HL-60/S4 treated with retinoic acid at 250 ng/mL for 4 days and 3 days (cell line): ENCODE data around the gene FGGY.
"Not testable (repeated sequence)": the region's sequence is repeated elsewhere in the genome, so short reads cannot be mapped to it uniquely, and the experiment has no call there.

Experiments
- in situ Hi-C: fragments of 300-500 bp; cut with MboI; formaldehyde crosslinking; loops from 2 replicates; pipeline ENCODE4 v1.7.0; 2022; ENCODE audit warnings: low sequenced_read_pairs

FGGY gene

DNA sequence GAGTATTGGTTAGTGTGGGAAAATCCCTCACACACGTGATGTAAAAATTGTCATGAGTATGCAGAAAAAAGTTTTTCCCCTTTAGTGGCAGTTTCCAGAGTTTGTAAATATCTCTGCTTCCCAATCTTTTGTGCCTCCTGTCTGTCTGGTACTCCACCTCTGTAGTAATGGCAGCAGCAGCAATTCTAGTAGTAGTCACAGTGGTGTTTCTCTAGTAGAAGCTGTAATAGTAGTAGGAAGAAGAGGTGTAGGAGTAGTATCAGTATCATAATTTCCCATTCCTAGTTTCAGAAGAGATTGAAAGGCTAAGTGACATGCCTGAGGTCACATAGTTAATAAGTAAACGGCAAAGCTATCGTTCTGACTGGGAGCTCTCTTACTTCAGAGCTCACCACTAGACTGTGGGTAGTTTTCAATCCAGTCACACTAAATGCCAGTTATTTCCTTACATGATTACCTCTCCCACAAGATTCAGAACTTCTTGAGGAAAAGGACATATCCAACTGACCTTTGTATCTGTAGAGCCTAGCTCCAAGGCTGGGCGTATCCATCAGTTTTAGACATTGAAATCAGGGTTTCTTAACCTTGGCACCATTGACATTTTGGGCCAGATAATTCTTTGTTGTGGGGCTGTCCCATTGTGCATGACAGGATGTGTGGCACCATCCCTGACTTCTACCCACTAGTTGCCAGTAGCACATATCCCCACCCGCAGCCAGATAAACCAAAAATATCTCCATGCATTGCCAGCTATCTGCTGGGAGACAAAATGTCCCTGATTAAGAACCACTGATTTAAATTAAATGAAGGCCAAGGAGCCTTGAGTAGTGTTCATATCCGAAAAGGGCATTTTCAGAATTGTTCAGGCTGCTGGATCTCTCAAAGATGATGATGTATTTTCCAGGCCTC is 135.9 kb downstream of the FGGY start:
- in situ Hi-C loops, result no loop called here

DNA sequence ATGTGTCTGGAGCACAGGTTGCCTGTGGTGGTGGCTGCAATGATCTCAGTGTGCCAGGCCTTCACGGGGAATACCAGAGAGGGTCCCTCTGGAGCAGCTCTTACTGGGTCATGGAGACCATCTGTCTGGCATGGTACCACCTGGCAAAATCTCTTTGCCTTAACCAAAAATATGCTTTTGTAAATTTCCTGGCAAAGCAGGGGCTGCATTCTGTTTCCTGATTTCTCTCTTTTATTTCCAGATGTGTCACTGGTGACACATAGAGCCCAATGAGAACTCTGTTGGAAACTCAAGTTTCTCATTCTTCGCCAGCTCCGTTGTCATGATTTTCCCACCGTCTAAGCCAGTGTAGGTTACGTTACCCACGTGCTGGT is 136.5 kb downstream of the FGGY start:
- in situ Hi-C loops, result no loop called here

DNA sequence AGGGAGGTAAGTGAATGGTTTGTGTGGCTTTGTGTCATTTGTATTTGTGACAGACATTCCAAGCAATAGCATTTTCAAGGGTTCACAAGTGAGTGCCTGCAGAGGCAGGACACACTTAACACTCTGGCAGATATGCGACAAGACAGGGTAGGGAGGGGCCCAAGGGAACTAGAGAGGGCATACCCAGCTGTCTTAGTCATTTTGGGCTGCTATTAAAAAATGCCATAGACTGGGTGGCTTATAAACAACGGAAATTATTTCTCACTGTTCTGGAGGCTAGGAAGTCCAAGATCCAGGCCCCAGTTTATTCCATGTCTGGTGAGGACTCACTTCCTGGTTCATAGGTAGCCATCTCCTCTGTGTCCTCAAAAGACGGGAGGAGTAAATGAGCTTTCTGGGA is 137.4 kb downstream of the FGGY start:
- in situ Hi-C loops, result no loop called here

DNA sequence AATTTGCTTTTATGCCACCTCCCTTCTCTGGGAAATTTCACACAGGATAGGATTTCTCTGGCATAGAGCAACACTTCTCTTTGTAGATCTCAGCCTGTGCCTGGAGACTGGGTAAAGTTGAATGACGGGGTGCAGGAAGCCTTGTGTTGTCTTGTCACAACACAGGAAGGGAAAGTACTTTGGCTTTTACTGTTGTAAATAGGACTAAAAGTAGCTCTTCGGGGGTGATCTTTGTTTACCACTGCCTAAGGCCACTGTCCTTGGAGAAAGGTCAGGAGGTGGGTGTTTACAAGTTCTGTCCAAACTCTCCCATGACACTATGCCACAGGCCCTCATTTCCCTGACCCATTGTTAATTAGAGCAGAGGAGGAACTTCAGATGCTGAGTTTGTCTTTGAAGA is 139.7 kb downstream of the FGGY start:
- in situ Hi-C loops, result no loop called here

DNA sequence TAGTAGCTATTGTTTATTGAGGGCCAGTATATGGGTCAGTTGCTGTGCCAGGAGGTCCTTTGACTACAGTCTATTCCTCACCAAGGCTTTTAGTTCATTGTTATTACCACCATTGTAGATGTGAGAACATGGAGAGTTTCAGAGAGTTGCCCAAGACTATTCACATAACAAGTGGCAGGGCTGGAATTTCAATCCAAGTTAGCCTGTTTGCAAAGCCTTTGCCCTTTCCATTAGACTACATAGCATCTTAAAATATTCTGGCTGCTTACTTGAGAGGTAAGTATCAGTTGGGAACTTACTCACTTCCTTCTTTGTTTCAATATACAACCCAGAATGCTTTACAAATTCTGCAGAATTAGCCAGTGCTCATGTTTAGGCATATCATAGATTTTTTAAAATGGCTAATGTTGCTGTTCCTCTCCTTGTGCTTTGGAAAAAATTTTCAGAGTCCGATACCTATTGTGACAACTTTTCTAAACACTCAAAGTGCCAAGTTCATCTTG is 141.2 kb downstream of the FGGY start:
- in situ Hi-C loops, result no loop called here

DNA sequence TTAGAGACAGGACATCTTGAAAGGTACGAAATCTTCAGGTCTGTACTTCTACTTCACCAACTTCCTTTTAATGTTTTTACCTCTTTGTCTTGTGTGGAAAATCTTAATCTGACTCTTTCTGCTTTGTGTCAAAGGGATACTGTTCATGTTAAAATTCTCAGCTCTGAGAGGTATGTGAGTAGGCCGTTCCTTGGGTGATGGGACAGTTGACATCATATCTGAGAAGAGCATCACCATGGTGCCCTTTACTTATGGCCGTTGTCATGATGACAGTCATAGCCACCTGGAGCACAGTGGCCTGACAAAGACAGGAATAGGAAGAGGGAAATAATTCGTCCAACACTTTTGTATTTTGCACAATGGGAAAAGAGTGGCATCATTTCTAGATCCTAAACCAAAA is 145.6 kb downstream of the FGGY start:
- in situ Hi-C loops, result no loop called here

DNA sequence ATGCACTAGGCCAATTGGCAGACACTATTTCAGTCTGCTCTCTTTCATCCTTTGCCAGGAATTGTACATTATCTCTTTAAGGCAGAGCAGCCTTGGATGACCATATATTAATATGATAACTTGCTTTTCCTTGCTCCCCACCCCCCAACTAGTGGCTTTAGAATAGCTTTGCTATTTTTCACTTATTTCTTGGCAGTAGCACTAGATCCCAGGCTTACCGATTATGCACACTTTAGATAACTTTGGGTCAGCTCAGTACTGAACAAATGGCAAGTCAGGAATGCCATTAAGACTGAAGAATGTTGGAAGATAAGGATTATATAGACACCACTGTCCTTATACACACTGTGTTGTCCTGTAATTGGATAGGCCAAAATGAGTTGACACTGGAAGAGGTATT is 146.4 kb downstream of the FGGY start:
- in situ Hi-C loops, result no loop called here

DNA sequence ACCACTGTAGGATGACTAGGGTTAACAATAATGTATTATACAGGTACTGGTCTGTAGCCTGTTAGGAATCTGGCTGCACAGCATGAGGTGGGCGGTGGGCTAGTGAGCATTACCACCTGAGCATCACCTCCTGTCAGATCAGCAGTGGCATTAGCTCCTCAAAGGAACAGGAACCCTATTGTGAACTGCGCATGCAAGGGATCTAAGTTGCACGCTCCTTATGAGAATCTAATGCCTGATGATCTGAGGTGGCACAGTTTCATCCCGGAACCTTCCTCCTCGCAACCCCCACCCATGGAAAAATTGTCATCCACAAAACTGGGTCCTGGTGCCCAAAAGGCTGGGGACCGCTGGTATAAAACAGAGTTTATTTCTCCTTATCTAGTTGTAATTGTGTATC is 147.6 kb downstream of the FGGY start:
- in situ Hi-C loops, result no loop called here

DNA sequence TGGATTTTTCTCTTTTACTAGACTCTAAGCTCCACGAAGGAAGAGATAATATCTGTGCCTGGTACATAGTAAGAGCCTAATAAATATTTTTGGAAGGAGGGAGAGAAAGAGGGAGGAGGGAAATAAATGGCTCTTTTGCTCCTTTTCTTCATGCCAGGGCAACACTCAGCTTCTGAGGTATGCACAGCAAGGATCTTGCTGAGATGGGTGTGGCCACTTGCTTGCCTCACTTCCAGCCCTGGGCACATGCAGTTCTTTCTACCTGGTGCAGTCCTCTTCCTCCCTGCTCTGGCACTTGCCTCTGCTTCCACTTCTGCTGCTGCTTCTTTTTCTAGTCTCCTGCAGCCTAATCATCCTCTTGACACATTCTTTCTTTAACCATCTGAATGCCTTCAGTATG is 148.1 kb downstream of the FGGY start:
- in situ Hi-C loops, result no loop called here

DNA sequence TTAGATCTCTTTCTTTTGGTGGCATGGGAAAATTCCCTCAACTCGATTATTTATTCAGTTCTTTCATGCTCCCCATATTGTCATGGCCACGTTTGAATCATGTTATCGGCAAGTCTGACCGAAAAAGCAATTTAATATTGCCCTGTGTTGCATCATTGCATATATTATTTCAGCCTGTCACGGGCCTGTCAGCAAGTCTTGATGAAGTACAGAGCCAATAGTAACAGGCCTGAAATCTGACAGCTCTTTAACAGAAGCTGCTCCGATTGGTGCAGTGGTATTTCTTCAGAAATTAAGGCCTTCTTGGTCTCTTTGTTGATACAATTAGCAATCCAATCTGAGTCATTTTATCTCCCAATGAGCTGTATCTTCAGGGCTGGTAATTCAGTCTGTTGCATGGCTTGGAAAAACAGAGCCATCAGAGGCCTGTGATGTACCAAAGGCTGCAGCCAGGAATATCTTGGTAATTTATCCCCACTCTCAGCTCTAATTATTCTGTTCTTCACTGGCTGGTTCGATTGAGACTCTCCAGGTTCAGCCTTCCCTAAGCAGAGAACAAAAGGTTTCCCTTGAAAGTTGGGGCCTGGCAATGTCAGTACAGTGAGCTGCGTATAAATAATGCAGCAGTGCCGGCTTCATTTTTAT is 149.5 kb downstream of the FGGY start:
- in situ Hi-C loops, result no loop called here

DNA sequence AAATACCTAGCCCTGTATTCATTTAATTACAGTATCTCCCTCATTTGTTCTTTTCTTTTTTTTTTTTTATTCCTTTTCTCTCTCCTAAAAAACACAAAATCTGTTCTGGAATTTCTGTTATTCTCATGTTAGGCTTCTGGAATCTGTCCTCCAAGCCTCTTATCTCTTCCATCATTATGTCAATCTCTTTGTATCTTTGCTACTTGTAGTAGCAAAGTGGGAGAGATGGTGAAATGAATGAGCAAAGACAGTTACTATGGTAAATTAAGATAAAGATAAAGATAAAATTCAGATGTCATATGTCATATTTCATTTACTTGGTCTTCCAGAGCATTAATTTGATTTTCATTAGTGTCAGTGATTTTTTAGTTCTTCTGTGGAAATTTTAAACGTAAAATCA is 155.1 kb downstream of the FGGY start:
- in situ Hi-C loops, result no loop called here

DNA sequence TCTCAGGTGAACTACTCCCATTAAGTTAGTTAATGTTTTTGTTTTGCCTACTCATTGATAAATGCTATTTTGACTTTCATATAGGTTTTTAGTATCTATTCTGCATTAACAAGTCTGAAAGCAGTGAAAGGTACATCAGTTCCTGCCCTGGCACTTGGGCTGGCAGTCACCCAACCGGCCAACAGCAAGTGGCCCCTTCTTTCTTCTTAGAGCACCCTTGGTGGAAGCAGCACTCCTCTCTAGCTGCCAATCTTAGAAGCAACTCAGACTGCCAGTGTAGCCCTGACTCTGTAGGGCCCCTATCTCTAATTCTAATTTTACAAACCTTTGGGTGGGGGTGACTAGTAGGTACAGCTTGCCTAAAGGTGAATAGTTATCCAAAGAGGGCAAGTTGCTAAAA is 155.7 kb downstream of the FGGY start:
- in situ Hi-C loops, result no loop called here

DNA sequence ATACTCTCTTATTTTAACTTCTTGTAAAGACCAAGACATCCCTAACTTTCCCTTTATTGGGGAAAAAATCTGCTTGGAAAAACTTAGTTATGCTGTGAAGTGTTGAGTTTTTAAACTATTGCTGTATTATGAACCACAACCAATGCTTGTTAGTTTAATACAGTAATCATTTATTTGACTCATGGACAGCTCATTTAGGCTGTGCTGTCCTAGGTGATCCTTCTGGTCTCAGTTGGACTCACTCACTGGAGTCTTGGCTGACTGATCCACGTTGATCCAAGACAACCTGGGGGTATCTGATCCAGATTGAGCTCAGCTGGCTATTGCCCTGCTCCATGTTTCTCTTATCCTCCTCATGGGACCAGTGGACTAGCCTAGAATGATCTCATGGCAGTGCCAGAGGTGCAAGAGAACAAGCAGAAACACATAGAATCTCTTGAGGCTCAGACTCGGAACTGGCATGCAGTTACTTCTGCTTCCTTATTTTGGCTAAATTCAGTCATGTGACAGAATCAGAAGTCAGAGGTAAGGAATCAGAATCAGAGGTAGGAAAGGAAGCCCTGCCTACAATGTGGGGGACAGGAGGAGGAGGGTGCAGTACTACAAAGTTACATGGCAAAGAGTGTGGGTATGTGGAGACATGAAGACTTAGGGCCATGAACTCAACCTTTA is 156.5 kb downstream of the FGGY start:
- in situ Hi-C loops, result no loop called here

DNA sequence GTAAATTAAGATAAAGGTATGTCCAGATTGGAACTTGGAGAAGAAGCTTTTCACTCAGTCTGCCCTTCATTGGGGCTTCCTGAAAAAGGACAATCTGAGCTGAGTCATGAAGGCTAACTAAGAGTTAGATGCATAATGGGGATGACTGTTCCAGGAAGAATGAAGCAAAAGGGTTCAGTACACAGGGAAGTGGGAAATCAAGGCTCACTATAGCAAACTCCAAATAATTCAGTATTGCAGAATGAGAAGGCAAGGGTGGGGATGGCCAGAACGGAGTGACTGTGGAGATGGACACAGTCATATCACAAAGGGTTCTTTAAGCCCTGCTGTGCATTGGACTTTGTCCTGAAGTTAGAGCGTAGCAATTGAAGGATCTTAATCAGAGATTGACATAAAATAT is 158.3 kb downstream of the FGGY start:
- in situ Hi-C loops, result no loop called here

DNA sequence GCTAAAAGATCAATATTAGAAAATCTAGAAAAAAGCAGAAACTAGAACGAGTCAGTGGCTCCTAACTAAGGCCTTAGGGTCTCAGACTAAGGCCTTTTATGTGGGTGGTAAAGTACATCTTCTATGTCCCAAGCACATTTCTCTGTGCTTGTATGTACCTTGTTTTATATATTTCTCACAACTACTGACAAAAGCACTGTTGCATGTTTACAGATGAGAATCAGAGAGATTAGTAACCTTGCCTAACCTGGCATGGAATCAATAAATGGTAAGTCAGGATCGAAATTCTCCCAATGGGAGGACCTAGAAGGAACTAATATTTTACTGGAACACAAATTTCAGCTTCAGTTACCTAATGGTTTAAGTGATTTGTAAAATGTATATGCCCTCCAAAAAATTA is 160.9 kb downstream of the FGGY start:
- in situ Hi-C loops, result no loop called here

DNA sequence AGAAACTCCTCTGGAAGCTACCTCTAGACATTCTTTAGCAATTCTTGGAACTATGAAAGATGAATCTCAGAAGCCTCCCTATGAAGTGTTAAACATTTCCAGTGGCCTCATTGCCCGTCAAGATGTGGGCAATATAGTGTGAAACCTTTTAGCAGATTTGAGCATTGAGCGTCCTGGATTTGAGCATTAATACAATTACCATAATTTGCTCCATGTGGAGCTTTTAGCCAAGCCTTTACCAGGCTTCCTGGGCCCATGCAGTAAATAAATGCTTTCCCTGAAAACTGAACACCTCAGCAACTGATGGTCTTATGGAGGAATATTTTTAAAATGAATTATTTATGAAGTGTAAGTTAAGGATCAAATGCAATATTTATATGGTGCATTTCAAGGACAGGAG is 162.0 kb downstream of the FGGY start:
- in situ Hi-C loops, result no loop called here

DNA sequence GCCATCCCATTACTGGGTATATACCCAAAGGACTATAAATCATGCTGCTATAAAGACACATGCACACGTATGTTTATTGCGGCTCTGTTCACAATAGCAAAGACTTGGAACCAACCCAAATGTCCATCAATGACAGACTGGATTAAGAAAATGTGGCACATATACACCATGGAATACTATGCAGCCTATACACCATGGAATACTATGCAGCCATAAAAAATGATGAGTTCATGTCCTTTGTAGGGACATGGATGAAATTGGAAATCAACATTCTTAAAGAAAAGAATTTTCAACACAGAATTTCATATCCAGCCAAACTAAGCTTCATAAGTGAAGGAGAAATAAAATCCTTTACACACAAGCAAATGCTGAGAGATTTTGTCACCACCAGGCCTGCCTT is 166.0 kb downstream of the FGGY start:
- in situ Hi-C loops, result not testable (repeated sequence)

DNA sequence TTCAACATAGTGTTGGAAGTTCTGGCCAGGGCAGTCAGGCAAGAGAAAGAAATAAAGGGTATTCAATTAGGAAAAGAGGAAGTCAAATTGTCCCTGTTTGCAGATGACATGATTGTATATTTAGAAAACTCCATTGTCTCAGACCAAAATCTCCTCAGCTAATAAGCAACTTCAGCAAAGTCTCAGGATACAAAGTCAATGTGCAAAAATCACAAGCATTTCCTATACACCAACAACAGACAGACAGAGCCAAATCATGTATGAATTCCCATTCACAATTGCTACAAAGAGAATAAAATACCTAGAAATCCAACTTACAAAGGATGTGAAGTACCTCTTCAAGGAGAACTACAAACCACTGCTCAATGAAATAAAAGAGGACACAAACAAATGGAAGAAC is 168.6 kb downstream of the FGGY start:
- in situ Hi-C loops, result not testable (repeated sequence)

DNA sequence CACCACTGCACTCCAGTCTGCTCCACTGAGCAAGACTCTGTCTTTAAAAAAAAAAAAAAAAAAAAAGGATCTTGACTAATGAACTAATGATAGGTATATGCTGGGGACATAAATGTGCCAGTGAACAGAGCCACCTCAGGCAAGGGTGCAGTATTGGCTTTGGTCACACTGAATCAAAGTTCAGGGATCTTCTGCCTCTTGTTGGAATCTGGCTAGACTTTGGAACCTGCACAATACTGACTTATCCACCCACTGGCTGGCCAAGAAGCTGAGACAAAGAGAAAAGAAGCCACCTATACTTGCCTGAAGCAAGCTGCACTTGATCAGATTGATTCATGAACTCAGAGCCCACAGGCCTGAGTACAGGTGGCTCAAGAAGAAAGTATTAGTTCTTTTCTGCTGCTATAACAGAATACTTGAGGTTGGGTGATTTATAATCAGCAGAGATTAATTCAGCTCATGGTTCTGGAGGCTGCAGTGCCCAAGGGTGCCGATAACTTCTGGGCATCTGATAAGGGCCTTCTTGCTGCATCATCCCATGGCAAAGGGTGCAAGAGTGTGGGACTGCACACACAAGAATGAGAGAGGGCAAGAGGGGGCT is 172.0 kb downstream of the FGGY start:
- in situ Hi-C loops, result no loop called here

DNA sequence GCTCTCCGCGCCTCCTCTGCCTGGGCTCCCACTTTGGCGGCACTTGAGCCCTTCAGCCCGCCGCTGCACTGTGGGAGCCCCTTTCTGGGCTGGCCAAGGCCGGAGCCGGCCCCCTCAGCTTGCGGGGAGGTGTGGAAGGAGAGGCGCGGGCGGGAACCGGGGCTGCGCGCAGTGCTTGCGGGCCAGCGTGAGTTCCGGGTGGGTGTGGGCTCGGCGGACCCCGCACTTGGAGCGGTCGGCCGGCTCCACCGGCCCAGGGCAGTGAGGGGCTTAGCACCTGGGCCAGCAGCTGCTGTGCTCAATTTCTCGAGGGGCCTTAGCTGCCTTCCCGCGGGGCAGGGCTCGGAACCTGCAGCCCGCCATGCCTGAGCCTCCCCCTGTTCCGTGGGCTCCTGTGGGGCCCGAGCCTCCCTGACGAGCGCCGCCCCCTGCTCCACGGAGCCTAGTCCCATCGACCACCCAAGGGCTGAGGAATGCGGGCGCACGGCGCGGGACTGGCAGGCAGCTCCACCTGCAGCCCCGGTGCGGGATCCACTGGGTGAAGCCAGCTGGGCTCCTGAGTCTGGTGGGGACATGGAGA is 175.2 kb downstream of the FGGY start:
- in situ Hi-C loops, result not testable (repeated sequence)

DNA sequence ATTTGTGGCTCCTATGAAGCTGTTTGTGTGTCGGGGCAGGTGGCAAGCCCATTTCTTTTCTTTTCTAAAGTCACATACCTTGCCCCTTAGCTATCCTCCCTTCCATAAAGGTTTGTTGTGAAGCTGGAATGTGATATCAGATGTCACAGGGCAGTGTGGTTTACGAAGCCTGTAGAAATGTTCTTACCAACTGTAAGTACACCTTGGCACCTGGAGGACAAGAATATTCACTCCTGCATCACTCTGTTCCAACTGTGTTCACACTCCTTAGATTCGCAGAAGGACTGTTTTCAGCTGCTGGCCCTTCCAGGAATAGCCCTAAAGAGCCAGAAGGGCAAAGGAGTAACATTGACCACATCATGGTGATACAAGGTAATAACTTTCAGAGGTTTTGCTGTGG is 176.9 kb downstream of the FGGY start:
- in situ Hi-C loops, result no loop called here
